Measurements from ENCODE around the gene ATG7. TPM values are rescaled to one million over a fixed set of nuclear protein-coding genes. Genes with fewer than 3 reads are reported as not detected.

ATG7 gene
- total RNA-seq, 1 experiment from 2014 or later = 29.3 TPM

DNA sequence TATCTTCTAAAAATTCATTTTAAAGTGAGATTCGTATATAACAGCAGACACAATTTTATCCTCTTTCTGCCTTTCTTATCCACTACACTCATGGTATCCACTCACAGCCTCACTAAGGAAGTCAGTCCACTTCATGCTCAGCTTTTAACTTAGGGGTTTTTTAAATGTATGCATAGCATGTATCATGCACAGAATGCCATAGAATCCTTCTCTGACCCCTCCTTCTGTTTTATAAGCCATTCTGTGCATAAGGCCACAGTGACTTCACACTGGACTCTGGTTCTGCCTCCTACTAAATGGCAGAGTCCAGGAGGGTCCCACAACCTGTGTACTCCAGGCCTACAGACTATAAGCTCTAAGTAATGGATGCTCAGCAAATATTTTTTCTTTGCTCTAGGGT, 129.2 kb downstream of the ATG7 start:
- CTCF ChIA-PET = no interaction called here
- H2AFZ ChIP-seq (ENCODE audit: low read depth, low read length, poor library complexity, severe bottlenecking) = no peak overlapping the region
- H3K79me2 ChIP-seq (ENCODE audit: insufficient read depth, low read length) = no peaks in the 10 kb centered on the region
- no peaks in the 10 kb centered on the region for H3K4me1 ChIP-seq (ENCODE audit: control insufficient read depth in 1 of 2, insufficient read depth in 2 of 2, low read length in 2 of 2)
- no peaks in the 10 kb centered on the region for H3K9me2 ChIP-seq (ENCODE audit: insufficient read depth)
- no peak overlapping the region for H3K27ac ChIP-seq (ENCODE audit: low read depth, low read length)
- no peak overlapping the region for H3K4me2 ChIP-seq (ENCODE audit: low read length)
- H3K36me3 ChIP-seq (ENCODE audit: control insufficient read depth in 1 of 2, insufficient read depth in 2 of 2, low read length in 2 of 2) = no peaks in the 10 kb centered on the region
- no peaks in the 10 kb centered on the region for H3K27me3 ChIP-seq (ENCODE audit: insufficient read depth, low read length)
- DNase-seq (ENCODE audit: low read depth, low spot score) = no peak
- POLR2A ChIA-PET = no interaction called here
- BruUV-seq (replicated peaks) = no TSS peak
- RAD21 ChIA-PET (ENCODE audit: low non-redundant PET in 1 of 2, low total read pairs in 2 of 2, uncharacterized antibody in 2 of 2, unreplicated experiment in 2 of 2) = no interaction called here
- no peaks in the 10 kb centered on the region for H4K20me1 ChIP-seq (ENCODE audit: insufficient read depth)
- H3K9ac ChIP-seq (ENCODE audit: low read length) = no peak overlapping the region
- H3K9me3 ChIP-seq (ENCODE audit: control insufficient read depth in 1 of 2, insufficient read depth in 1 of 2, low read depth in 1 of 2, low read length in 2 of 2) = no peaks in the 10 kb centered on the region
- no peak for ATAC-seq
- intact Hi-C loops (cut with micrococcal nuclease) = no loop called here
- no peak for TF ChIP-seq POLR2AphosphoS5 (IDR thresholded peaks at IDR 0.05; ENCODE audit: low read depth, low read length)
- TF ChIP-seq, protein P1, sequence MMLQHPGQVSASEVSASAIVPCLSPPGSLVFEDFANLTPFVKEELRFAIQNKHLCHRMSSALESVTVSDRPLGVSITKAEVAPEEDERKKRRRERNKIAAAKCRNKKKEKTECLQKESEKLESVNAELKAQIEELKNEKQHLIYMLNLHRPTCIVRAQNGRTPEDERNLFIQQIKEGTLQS (IDR thresholded peaks at IDR 0.05) = no peak
- TF ChIP-seq JUND (IDR thresholded peaks at IDR 0.05) = no peak
- no peak for TF ChIP-seq SP1 (IDR thresholded peaks at IDR 0.05; ENCODE audit: low read depth)
- no peak for TF ChIP-seq TCF7L2 (IDR thresholded peaks at IDR 0.05; ENCODE audit: borderline replicate concordance, extremely low read depth, insufficient read depth, insufficient read length)
- TF ChIP-seq EGR1 (IDR thresholded peaks at IDR 0.05; ENCODE audit: low read depth) = no peak
- TF ChIP-seq, protein P2, sequence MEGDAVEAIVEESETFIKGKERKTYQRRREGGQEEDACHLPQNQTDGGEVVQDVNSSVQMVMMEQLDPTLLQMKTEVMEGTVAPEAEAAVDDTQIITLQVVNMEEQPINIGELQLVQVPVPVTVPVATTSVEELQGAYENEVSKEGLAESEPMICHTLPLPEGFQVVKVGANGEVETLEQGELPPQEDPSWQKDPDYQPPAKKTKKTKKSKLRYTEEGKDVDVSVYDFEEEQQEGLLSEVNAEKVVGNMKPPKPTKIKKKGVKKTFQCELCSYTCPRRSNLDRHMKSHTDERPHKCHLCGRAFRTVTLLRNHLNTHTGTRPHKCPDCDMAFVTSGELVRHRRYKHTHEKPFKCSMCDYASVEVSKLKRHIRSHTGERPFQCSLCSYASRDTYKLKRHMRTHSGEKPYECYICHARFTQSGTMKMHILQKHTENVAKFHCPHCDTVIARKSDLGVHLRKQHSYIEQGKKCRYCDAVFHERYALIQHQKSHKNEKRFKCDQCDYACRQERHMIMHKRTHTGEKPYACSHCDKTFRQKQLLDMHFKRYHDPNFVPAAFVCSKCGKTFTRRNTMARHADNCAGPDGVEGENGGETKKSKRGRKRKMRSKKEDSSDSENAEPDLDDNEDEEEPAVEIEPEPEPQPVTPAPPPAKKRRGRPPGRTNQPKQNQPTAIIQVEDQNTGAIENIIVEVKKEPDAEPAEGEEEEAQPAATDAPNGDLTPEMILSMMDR (IDR thresholded peaks at IDR 0.05 in 2 of 3, conservative IDR thresholded peaks at IDR 0.05 in 1 of 3; ENCODE audit: borderline replicate concordance in 1 of 3, insufficient read depth in 1 of 3, low read depth in 2 of 3, low read length in 2 of 3) = no peak
- TF ChIP-seq, protein P3, sequence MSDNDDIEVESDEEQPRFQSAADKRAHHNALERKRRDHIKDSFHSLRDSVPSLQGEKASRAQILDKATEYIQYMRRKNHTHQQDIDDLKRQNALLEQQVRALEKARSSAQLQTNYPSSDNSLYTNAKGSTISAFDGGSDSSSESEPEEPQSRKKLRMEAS (IDR thresholded peaks at IDR 0.05) = no peak
- no peak for TF ChIP-seq CEBPB (IDR thresholded peaks at IDR 0.05; ENCODE audit: low read depth)
- TF ChIP-seq, protein P4, sequence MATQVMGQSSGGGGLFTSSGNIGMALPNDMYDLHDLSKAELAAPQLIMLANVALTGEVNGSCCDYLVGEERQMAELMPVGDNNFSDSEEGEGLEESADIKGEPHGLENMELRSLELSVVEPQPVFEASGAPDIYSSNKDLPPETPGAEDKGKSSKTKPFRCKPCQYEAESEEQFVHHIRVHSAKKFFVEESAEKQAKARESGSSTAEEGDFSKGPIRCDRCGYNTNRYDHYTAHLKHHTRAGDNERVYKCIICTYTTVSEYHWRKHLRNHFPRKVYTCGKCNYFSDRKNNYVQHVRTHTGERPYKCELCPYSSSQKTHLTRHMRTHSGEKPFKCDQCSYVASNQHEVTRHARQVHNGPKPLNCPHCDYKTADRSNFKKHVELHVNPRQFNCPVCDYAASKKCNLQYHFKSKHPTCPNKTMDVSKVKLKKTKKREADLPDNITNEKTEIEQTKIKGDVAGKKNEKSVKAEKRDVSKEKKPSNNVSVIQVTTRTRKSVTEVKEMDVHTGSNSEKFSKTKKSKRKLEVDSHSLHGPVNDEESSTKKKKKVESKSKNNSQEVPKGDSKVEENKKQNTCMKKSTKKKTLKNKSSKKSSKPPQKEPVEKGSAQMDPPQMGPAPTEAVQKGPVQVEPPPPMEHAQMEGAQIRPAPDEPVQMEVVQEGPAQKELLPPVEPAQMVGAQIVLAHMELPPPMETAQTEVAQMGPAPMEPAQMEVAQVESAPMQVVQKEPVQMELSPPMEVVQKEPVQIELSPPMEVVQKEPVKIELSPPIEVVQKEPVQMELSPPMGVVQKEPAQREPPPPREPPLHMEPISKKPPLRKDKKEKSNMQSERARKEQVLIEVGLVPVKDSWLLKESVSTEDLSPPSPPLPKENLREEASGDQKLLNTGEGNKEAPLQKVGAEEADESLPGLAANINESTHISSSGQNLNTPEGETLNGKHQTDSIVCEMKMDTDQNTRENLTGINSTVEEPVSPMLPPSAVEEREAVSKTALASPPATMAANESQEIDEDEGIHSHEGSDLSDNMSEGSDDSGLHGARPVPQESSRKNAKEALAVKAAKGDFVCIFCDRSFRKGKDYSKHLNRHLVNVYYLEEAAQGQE (IDR thresholded peaks at IDR 0.05; ENCODE audit: low read depth) = no peak
- no peak overlapping the region for H3K4me3 ChIP-seq (replicated peaks in 1 of 2; ENCODE audit: low read depth in 1 of 2, low read length in 2 of 2)

Data from HCT116 (cell line).